IMR-90 (cell line): ENCODE data around the gene STUM. TPM values are rescaled to one million over a fixed set of nuclear protein-coding genes. Genes with fewer than 3 reads are reported as not detected.

Experiments used
- ATAC-seq: fragments of 200-7000 bp; cut with Tn5 transposase; 2 replicates; pipeline ENCODE4 v1.9.1; 2020; ENCODE audit warnings: low read depth, mild to moderate bottlenecking, moderate library complexity
- BruUV-seq: library from RNA; stranded (reverse); fragments of 400-500 nt; replicated peaks from 2 replicates; lab custom pipeline; 2021; lab: Mats Ljungman, UMichigan
- CTCF ChIA-PET: fragments of 300-600 bp; formaldehyde crosslinking; extraction: SDS; loops from one replicate; lab custom pipeline; 2021; ENCODE audit warnings: antibody characterized with exemption; lab: Yijun Ruan, JAX
- POLR2A ChIA-PET: fragments of 300-600 bp; sonication (Branson Sonifier 250); formaldehyde crosslinking; loops from one replicate; lab custom pipeline; 2022; ENCODE audit warnings: antibody characterized with exemption; ENCODE audit not compliant: unreplicated experiment; lab: Charles Lee
- DNase-seq: peaks from one replicate; pipeline ENCODE4 v3.0.0; 2013
- H2AFZ ChIP-seq: replicated peaks from 2 replicates; pipeline ENCODE3; 2013; ENCODE audit warnings: low read length, mild to moderate bottlenecking; ENCODE audit not compliant: poor library complexity
- H2AK5ac ChIP-seq: 2 replicates; pipeline ENCODE4 v1.6.1; 2013; ENCODE audit warnings: low read depth, low read length, inconsistent platforms
- H2AK9ac ChIP-seq: replicated peaks from 2 replicates; pipeline ENCODE3; 2013; ENCODE audit warnings: mild to moderate bottlenecking, low read depth, low read length, moderate library complexity; ENCODE audit not compliant: poor library complexity
- H2BK120ac ChIP-seq: 2 replicates; pipeline ENCODE4 v1.6.1; 2013; ENCODE audit warnings: low read depth, low read length, inconsistent platforms
- H2BK15ac ChIP-seq: 3 replicates; pipeline ENCODE4 v1.6.1; 2013; ENCODE audit warnings: low read depth, low read length, inconsistent platforms
- H2BK20ac ChIP-seq: 2 replicates; pipeline ENCODE4 v1.6.1; 2013; ENCODE audit warnings: low read depth, mild to moderate bottlenecking, inconsistent platforms, low read length, moderate library complexity
- H2BK5ac ChIP-seq: 2 replicates; pipeline ENCODE4 v1.6.1; 2013; ENCODE audit warnings: mild to moderate bottlenecking, low read depth, low read length, inconsistent platforms; ENCODE audit not compliant: poor library complexity, severe bottlenecking
- H3K14ac ChIP-seq: replicated peaks from 2 replicates; pipeline ENCODE4 v1.6.1; 2013; ENCODE audit warnings: low read depth, low read length, inconsistent platforms
- H3K18ac ChIP-seq: 2 replicates; pipeline ENCODE4 v1.6.1; 2013; ENCODE audit warnings: low read depth, low read length, control low read depth
- H3K23ac ChIP-seq: 2 replicates; pipeline ENCODE4 v1.6.1; 2013; ENCODE audit warnings: low read depth, low read length, inconsistent platforms
- H3K27ac ChIP-seq: 2 replicates; pipeline ENCODE4 v1.5.1; 2013; ENCODE audit warnings: mild to moderate bottlenecking, control low read depth, low read length; ENCODE audit not compliant: insufficient read depth
- H3K27me3 ChIP-seq: 2 replicates; pipeline ENCODE4 v1.6.1; 2013; ENCODE audit warnings: low read length; ENCODE audit not compliant: control insufficient read depth, insufficient read depth
- H3K36me3 ChIP-seq: 2 replicates; pipeline ENCODE4 v1.6.1; 2013; ENCODE audit warnings: low read length, mixed read lengths; ENCODE audit not compliant: control insufficient read depth, insufficient read depth
- H3K4ac ChIP-seq: 2 replicates; pipeline ENCODE4 v1.6.1; 2013; ENCODE audit warnings: low read depth, low read length, inconsistent platforms
- H3K4me1 ChIP-seq: 2 replicates; pipeline ENCODE4 v1.6.1; 2013; ENCODE audit warnings: low read length, mixed read lengths; ENCODE audit not compliant: control insufficient read depth, insufficient read depth
- H3K4me2 ChIP-seq: 2 replicates; pipeline ENCODE4 v1.6.1; 2013; ENCODE audit warnings: low read depth, mild to moderate bottlenecking, control low read depth, low read length, moderate library complexity
- H3K4me3 ChIP-seq: 2 replicates; pipeline ENCODE4 v1.5.1; 2013; ENCODE audit warnings: low read depth, mild to moderate bottlenecking, control low read depth, low read length, moderate library complexity; ENCODE audit not compliant: insufficient read depth
- H3K56ac ChIP-seq: 2 replicates; pipeline ENCODE4 v1.6.1; 2013; ENCODE audit warnings: low read length, inconsistent platforms; ENCODE audit not compliant: insufficient read depth; ENCODE audit errors: extremely low read depth
- H3K79me1 ChIP-seq, 2 experiments: 2 replicates each; pipeline ENCODE4 v1.6.1; 2013; ENCODE audit warnings: low read length in 2 of 2, inconsistent platforms in 1 of 2, low read depth in 1 of 2
- H3K9ac ChIP-seq: 2 replicates; pipeline ENCODE4 v1.6.1; 2013; ENCODE audit warnings: low read depth, low read length, control low read depth
- H3K9me1 ChIP-seq: 2 replicates; pipeline ENCODE4 v1.6.1; 2013; ENCODE audit warnings: low read length, inconsistent platforms; ENCODE audit not compliant: insufficient read depth
- H3K9me3 ChIP-seq: 2 replicates; pipeline ENCODE4 v1.6.1; 2013; ENCODE audit warnings: low read length; ENCODE audit not compliant: control insufficient read depth, insufficient read depth
- H4K20me1 ChIP-seq: 2 replicates; pipeline ENCODE4 v1.6.1; 2013; ENCODE audit warnings: low read length, inconsistent platforms; ENCODE audit not compliant: insufficient read depth
- H4K5ac ChIP-seq: 2 replicates; pipeline ENCODE4 v1.6.1; 2013; ENCODE audit warnings: mild to moderate bottlenecking, low read depth, low read length, control low read depth
- H4K8ac ChIP-seq, 2 experiments: 2 replicates each; pipeline ENCODE4 v1.6.1; 2013; ENCODE audit warnings: low read depth in 2 of 2, low read length in 2 of 2, control low read depth in 1 of 2, inconsistent platforms in 1 of 2
- H4K91ac ChIP-seq: 2 replicates; pipeline ENCODE4 v1.6.1; 2013; ENCODE audit warnings: low read depth, low read length, inconsistent platforms; ENCODE audit not compliant: insufficient read depth
- CHD1 ChIP-seq: IDR thresholded peaks from 2 replicates; pipeline ENCODE4 v1.6.1; 2012; ENCODE audit warnings: low read depth, low read length, improper control_type of control experiment
- RCOR1 ChIP-seq: IDR thresholded peaks from 2 replicates; pipeline ENCODE4 v1.6.1; 2012; ENCODE audit warnings: mild to moderate bottlenecking, low read length, improper control_type of control experiment; ENCODE audit not compliant: insufficient replicate concordance
- WGBS, 2 experiments: methylation state at CpG; one replicate each; pipeline versions ENCODE4 v1.1.5 to v1.1.7; 2013; ENCODE audit warnings: missing lambda C conversion rate in 2 of 2; ENCODE audit not compliant: insufficient read length in 1 of 2; ENCODE audit errors: extremely low coverage in 2 of 2; 5-methylcytosine and 5-hydroxymethylcytosine counted together
- dilution Hi-C: fragments of 300-500 bp; cut with HindIII; formaldehyde crosslinking; loops from one replicate; pipeline ENCODE4 v1.14.3; 2018; ENCODE audit warnings: low sequenced_read_pairs; ENCODE audit not compliant: unreplicated experiment
- in situ Hi-C: fragments of 300-500 bp; cut with MboI; formaldehyde crosslinking; loops from 3 replicates; pipeline ENCODE4 v1.14.3; 2019; ENCODE audit warnings: low sequenced_read_pairs, inconsistent platforms, mixed read lengths
- intact Hi-C: fragments of 100-400 bp; cut with micrococcal nuclease; formaldehyde crosslinking; loops from 2 replicates; pipeline ENCODE4 v1.10.0; 2022
- polyA plus RNA-seq, 3 experiments: library from polyadenylated mRNA; depleted of rRNA; stranded (reverse); fragments of >200 nt; gene quantifications; 2 replicates each; pipeline ENCODE4 v1.2.3, GENCODE V29; 2012; ENCODE audit warnings: low replicate concordance in 1 of 3
- total RNA-seq: library from RNA; depleted of rRNA; stranded (reverse); fragments of >200 nt; gene quantifications from 2 replicates; pipeline ENCODE4 v1.2.3, GENCODE V29; 2012

The STUM gene
- total and polyA plus RNA-seq, 2 of the 4 experiments (the other 2 are of a cell fraction), result not detected

DNA sequence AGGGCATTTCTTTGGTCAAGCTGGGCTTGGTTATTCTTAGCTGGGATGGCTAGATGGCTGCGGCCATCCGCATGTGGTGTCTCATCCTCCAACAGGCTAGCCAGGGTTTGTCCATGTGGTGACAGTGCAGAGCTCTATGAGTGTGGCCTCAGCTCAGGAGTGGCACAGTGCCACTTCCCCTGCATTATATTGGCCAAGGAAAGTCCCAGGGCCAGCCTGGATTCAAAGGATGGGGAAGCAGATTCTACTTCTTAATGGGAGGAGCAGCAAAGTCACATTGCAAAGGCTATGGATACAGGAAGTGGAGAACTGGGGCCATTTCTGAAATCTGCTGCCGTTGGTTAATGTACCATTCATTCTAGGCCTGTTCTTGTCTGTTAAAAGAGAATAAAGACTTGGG is 34.4 kb downstream of the STUM start:
- no peak for TF ChIP-seq RCOR1
- no peak for TF ChIP-seq CHD1
- Histone ChIP-seq H3K79me1 (no peaks in the 10 kb centered on the region), H3K9me1 (no peaks in the 10 kb centered on the region), H3K56ac (no peak overlapping the region), H4K20me1 (no peaks in the 10 kb centered on the region), H3K27ac (no peak overlapping the region), H2BK20ac (no peak overlapping the region), H3K9ac (no peak overlapping the region), H3K9me3 (no peaks in the 10 kb centered on the region; the same call in 1 of the 2 replicates), H2BK120ac (no peak overlapping the region), H3K18ac (no peak overlapping the region), H3K27me3 (peaks cover 6% of the 10 kb centered on the region; the same call in 1 of the 2 replicates), H4K91ac (no peak overlapping the region), H3K36me3 (no peaks in the 10 kb centered on the region), H2BK5ac (no peak overlapping the region), H3K4me3 (no peak overlapping the region), H2AFZ (no peak overlapping the region), H3K14ac (no peak overlapping the region), H4K5ac (no peak overlapping the region), H2AK5ac (no peak overlapping the region), H3K23ac (no peak overlapping the region), H3K4ac (no peak overlapping the region), H4K8ac (no peak overlapping the region), H3K4me2 (no peak overlapping the region), H3K4me1 (no peaks in the 10 kb centered on the region), H2AK9ac (no peak overlapping the region), H2BK15ac (no peak overlapping the region)
- ATAC-seq (no peak), DNase-seq (no peak)
- no TSS peak for BruUV-seq
- in situ Hi-C loops, result no loop called here
- ChIA-PET POLR2A (no interaction called here), CTCF (no interaction called here)
- intact Hi-C loops, result no loop called here
- WGBS, 2 experiments, result 76% methylated on average over 3 of the region's 3 CpGs; no CpG with 5 or more reads in 1 of the 2 experiments
- dilution Hi-C loops, result no loop called here
